Upper lobe of left lung (tissue), 4 donors: ENCODE results near the gene CERS3.

Source experiments
- CTCF ChIP-seq, 6 experiments: fragments of 450-650 bp in 4 of 6; fragments of 200-600 bp in 2 of 6; sonication (generic) in 2 of 6; IDR thresholded peaks; one replicate each; pipeline ENCODE4 v1.5.1; 2016 to 2019; ENCODE audit warnings: antibody characterized with exemption in 6 of 6
- POLR2A ChIP-seq, 4 donors: fragments of 450-650 bp; IDR thresholded peaks; one replicate each; pipeline ENCODE4 v1.5.1; 2016 to 2017; ENCODE audit warnings: antibody characterized with exemption in 4 of 4, mild to moderate bottlenecking in 2 of 4
- POLR2AphosphoS5 ChIP-seq, 2 donors: sonication (generic); formaldehyde crosslinking; IDR thresholded peaks; one replicate each; pipeline ENCODE4 v1.5.1; 2017; ENCODE audit warnings: antibody characterized with exemption in 2 of 2

- TF ChIP-seq POLR2AphosphoS5 (IDR thresholded peaks at IDR 0.05) (no peak), CTCF (IDR thresholded peaks at IDR 0.05) (no peak), POLR2A (IDR thresholded peaks at IDR 0.05) (no peak)
These were observed 94.2 kb downstream of the CERS3 start for GRCh38 chr15:100434561-100434960.
